ENCODE measurements around the gene LDB2.

DNA sequence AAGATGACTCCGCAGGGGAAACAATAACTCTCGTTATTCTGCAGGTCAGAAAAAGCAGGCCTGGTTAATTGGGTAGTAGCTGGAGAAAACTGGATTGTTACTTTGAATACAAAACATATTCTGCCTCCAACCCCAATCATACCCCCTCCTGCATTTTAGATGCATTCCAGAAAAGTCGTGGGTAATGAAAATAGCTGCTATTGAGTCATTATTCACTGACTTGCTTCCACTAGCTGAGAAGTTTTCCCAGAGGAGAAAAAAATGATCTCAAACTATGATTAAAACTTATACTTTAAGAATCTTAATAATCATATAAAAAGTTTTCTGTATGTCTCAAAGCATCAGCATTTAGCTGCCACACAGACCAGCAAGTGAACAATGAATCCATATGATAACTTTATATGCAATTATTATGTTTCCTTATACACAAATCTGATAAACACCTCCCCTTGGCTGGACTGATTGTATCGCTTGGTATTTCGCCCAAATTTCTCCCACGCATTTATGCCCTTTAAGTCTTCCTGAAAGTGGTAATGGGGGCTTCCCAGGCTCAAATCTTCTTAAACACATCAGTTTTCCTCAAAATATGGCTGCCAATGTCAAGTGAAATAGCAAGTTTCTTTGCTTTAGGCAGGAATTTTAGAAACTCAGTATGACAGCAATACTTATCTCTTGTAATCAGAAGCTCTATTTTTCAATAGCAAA, 181.0 kb downstream of the LDB2 start:
- TF ChIP-seq, protein P1, sequence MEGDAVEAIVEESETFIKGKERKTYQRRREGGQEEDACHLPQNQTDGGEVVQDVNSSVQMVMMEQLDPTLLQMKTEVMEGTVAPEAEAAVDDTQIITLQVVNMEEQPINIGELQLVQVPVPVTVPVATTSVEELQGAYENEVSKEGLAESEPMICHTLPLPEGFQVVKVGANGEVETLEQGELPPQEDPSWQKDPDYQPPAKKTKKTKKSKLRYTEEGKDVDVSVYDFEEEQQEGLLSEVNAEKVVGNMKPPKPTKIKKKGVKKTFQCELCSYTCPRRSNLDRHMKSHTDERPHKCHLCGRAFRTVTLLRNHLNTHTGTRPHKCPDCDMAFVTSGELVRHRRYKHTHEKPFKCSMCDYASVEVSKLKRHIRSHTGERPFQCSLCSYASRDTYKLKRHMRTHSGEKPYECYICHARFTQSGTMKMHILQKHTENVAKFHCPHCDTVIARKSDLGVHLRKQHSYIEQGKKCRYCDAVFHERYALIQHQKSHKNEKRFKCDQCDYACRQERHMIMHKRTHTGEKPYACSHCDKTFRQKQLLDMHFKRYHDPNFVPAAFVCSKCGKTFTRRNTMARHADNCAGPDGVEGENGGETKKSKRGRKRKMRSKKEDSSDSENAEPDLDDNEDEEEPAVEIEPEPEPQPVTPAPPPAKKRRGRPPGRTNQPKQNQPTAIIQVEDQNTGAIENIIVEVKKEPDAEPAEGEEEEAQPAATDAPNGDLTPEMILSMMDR (IDR thresholded peaks at IDR 0.05; ENCODE audit: low read length), result no peak
- TF ChIP-seq EZH2 (IDR thresholded peaks at IDR 0.05; ENCODE audit: borderline replicate concordance, low read length), result no peak

Data from OCI-LY1 (cell line).